H9 (cell line): ENCODE data around the gene ZBTB20. TPM values are rescaled to one million over a fixed set of nuclear protein-coding genes. Genes with fewer than 3 reads are reported as not detected.

Source experiments
- DNase-seq: peaks from one replicate; pipeline ENCODE4 v3.0.0-alpha.2; 2017
- H2AFZ ChIP-seq: one replicate; pipeline ENCODE4 v1.6.1; 2013; ENCODE audit warnings: mild to moderate bottlenecking, low read length, control low read depth, moderate library complexity
- H2AK5ac ChIP-seq: 2 replicates; pipeline ENCODE4 v1.6.1; 2013; ENCODE audit warnings: low read length, control low read depth, mixed read lengths; ENCODE audit not compliant: insufficient read length
- H2BK120ac ChIP-seq: one replicate; pipeline ENCODE4 v1.6.1; 2013; ENCODE audit warnings: low read depth, mild to moderate bottlenecking, low read length, control low read depth, inconsistent platforms; ENCODE audit not compliant: poor library complexity, severe bottlenecking
- H2BK12ac ChIP-seq: 2 replicates; pipeline ENCODE4 v1.6.1; 2013; ENCODE audit warnings: low read length, control low read depth, mixed read lengths, low read depth; ENCODE audit not compliant: insufficient read length
- H2BK15ac ChIP-seq: 2 replicates; pipeline ENCODE4 v1.6.1; 2013; ENCODE audit warnings: low read depth, low read length, control low read depth
- H2BK20ac ChIP-seq: one replicate; pipeline ENCODE4 v1.6.1; 2013; ENCODE audit warnings: low read depth, mild to moderate bottlenecking, low read length, control low read depth, inconsistent platforms; ENCODE audit not compliant: poor library complexity, severe bottlenecking
- H2BK5ac ChIP-seq: 2 replicates; pipeline ENCODE4 v1.6.1; 2013; ENCODE audit warnings: low read length, control low read depth, mixed read lengths; ENCODE audit not compliant: insufficient read length
- H3K14ac ChIP-seq: 2 replicates; pipeline ENCODE4 v1.6.1; 2013; ENCODE audit warnings: low read length, control low read depth; ENCODE audit not compliant: insufficient read depth
- H3K18ac ChIP-seq: 2 replicates; pipeline ENCODE4 v1.6.1; 2013; ENCODE audit warnings: low read depth, mild to moderate bottlenecking, mixed read lengths, low read length, control low read depth; ENCODE audit not compliant: insufficient read length
- H3K23ac ChIP-seq: 2 replicates; pipeline ENCODE4 v1.6.1; 2013; ENCODE audit warnings: low read length, control low read depth, mixed read lengths, low read depth; ENCODE audit not compliant: insufficient read length
- H3K23me2 ChIP-seq: 2 replicates; pipeline ENCODE4 v1.6.1; 2013; ENCODE audit warnings: low read depth, mild to moderate bottlenecking, mixed read lengths, low read length, control low read depth; ENCODE audit not compliant: insufficient read length, poor library complexity, severe bottlenecking
- H3K27ac ChIP-seq: 2 replicates; pipeline ENCODE4 v1.5.1; 2013; ENCODE audit warnings: low read length, control low read depth, mixed read lengths, low read depth; ENCODE audit not compliant: insufficient read length
- H3K27me3 ChIP-seq: 2 replicates; pipeline ENCODE4 v1.6.1; 2013; ENCODE audit warnings: low read length, control low read depth, inconsistent platforms; ENCODE audit not compliant: insufficient read depth
- H3K4ac ChIP-seq: 2 replicates; pipeline ENCODE4 v1.6.1; 2013; ENCODE audit warnings: low read depth, mild to moderate bottlenecking, control low read depth, inconsistent platforms, low read length, moderate library complexity
- H3K4me1 ChIP-seq: 2 replicates; pipeline ENCODE4 v1.6.1; 2013; ENCODE audit warnings: low read length, control low read depth, inconsistent platforms; ENCODE audit not compliant: insufficient read depth
- H3K4me2 ChIP-seq: 2 replicates; pipeline ENCODE4 v1.6.1; 2013; ENCODE audit warnings: low read length, control low read depth, mixed read lengths; ENCODE audit not compliant: insufficient read length, insufficient read depth
- H3K56ac ChIP-seq: 2 replicates; pipeline ENCODE4 v1.6.1; 2013; ENCODE audit warnings: low read depth, mild to moderate bottlenecking, mixed read lengths, low read length, control low read depth; ENCODE audit not compliant: insufficient read length
- H3K79me1 ChIP-seq: 2 replicates; pipeline ENCODE4 v1.6.1; 2013; ENCODE audit warnings: low read depth, mild to moderate bottlenecking, moderate library complexity, low read length, control low read depth, inconsistent platforms; ENCODE audit not compliant: insufficient read depth, poor library complexity, severe bottlenecking
- H3K79me2 ChIP-seq: 2 replicates; pipeline ENCODE4 v1.6.1; 2013; ENCODE audit warnings: low read length, control low read depth, inconsistent platforms; ENCODE audit not compliant: insufficient read depth
- H3K9ac ChIP-seq: 2 replicates; pipeline ENCODE4 v1.6.1; 2013; ENCODE audit warnings: low read length, control low read depth, mixed read lengths; ENCODE audit not compliant: insufficient read length; ENCODE audit errors: extremely low read depth
- H3K9me3 ChIP-seq: one replicate; pipeline ENCODE4 v1.6.1; 2013; ENCODE audit warnings: low read depth, low read length, inconsistent platforms; ENCODE audit not compliant: control insufficient read depth
- H3T11ph ChIP-seq: one replicate; pipeline ENCODE4 v1.6.1; 2013; ENCODE audit warnings: mild to moderate bottlenecking, low read length, control low read depth, inconsistent platforms
- H4K20me1 ChIP-seq: one replicate; pipeline ENCODE4 v1.6.1; 2013; ENCODE audit not compliant: control insufficient read depth, insufficient read length, insufficient read depth
- H4K5ac ChIP-seq: 2 replicates; pipeline ENCODE4 v1.6.1; 2013; ENCODE audit warnings: low read depth, mild to moderate bottlenecking, mixed read lengths, low read length, control low read depth; ENCODE audit not compliant: insufficient read length
- H4K8ac ChIP-seq: replicated peaks from 2 replicates; pipeline ENCODE4 v1.6.1; 2013; ENCODE audit warnings: low read length, control low read depth, mixed read lengths, low read depth; ENCODE audit not compliant: insufficient read length
- H4K91ac ChIP-seq: 2 replicates; pipeline ENCODE4 v1.6.1; 2013; ENCODE audit warnings: low read depth, mild to moderate bottlenecking, moderate library complexity, mixed read lengths, low read length, control low read depth; ENCODE audit not compliant: insufficient read length
- H3K27ac Mint-ChIP-seq, 3 experiments: 2 replicates in 2 of 3; 3 replicates in 1 of 3; pipeline ENCODE4 v1.8.0; 2020 to 2021; ENCODE audit warnings: mixed read lengths in 3 of 3, mild to moderate bottlenecking in 1 of 3, moderate library complexity in 1 of 3
- H3K27me3 Mint-ChIP-seq: 2 replicates; pipeline ENCODE4 v1.8.0; 2021; ENCODE audit warnings: low read depth, mild to moderate bottlenecking, moderate library complexity, mixed read lengths
- H3K36me3 Mint-ChIP-seq, 3 experiments: 2 replicates in 2 of 3; 3 replicates in 1 of 3; pipeline ENCODE4 v1.8.0; 2020 to 2021; ENCODE audit warnings: low read depth in 3 of 3, mixed read lengths in 3 of 3; ENCODE audit not compliant: insufficient read depth in 1 of 3
- H3K4me1 Mint-ChIP-seq, 2 experiments: 2 replicates each; pipeline ENCODE4 v1.8.0; 2020; ENCODE audit warnings: mixed read lengths in 2 of 2
- H3K4me3 Mint-ChIP-seq, 2 experiments: 2 replicates in 1 of 2; 3 replicates in 1 of 2; pipeline ENCODE4 v1.8.0; 2020 to 2021; ENCODE audit warnings: mild to moderate bottlenecking in 2 of 2, mixed read lengths in 2 of 2, moderate library complexity in 1 of 2
- H3K9me3 Mint-ChIP-seq, 2 experiments: 2 replicates in 1 of 2; 3 replicates in 1 of 2; pipeline ENCODE4 v1.8.0; 2020; ENCODE audit warnings: mild to moderate bottlenecking in 2 of 2, mixed read lengths in 2 of 2, moderate library complexity in 1 of 2
- WGBS: extraction: QIAGEN DNeasy Blood & Tissue Kit; methylation state at CpG from one replicate; pipeline ENCODE4 v1.1.7; 2013; ENCODE audit warnings: missing lambda C conversion rate, low lambda C conversion rate, mixed read lengths; ENCODE audit not compliant: insufficient read length; ENCODE audit errors: extremely low coverage; 5-methylcytosine and 5-hydroxymethylcytosine counted together
- total RNA-seq: library from RNA; stranded (reverse); gene quantifications from 2 replicates; pipeline ENCODE4 v1.2.1, GENCODE V29; 2021
- TF ChIP-seq, protein P1 (sequence below): fragments of 200-600 bp; sonication (generic); conservative IDR thresholded peaks from 3 replicates; pipeline ENCODE4 v1.8.0; 2021; ENCODE audit warnings: antibody characterized with exemption, mild to moderate bottlenecking

ZBTB20 gene
- total RNA-seq, 1 experiment from 2014 or later, result 0.70 TPM

DNA sequence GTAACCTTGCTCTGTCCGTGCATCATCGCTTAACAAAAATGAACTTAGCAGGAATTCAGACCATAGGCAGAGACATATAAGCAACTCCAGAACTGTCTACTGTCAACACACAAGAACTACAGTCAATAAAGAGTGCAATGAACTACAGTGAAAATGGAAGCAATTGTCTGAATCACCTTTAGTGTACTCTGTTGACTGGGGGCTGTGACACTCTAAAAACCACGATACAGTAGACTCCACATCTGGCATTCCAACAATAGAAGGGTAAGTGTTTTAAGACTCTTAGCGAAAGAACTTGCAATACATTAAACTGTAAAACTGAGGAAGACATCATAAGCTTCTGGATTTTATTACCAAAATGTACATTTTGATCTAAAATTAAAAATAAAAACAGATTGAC is 347.3 kb downstream of the ZBTB20 start:
- Histone ChIP-seq H3K56ac (no peak overlapping the region), H3K4me1 (no peaks in the 10 kb centered on the region), H2BK15ac (no peak overlapping the region), H2AK5ac (no peak overlapping the region), H3K4me2 (no peak overlapping the region), H2BK12ac (no peak overlapping the region), H4K20me1 (no peaks in the 10 kb centered on the region), H3K79me2 (no peaks in the 10 kb centered on the region), H3K23me2 (no peaks in the 10 kb centered on the region), H3T11ph (no peak overlapping the region), H4K8ac (no peak overlapping the region), H3K27me3 (no peaks in the 10 kb centered on the region), H3K9me3 (no peaks in the 10 kb centered on the region), H3K14ac (no peak overlapping the region), H3K18ac (no peak overlapping the region), H2AFZ (no peak overlapping the region), H4K5ac (no peak overlapping the region), H3K79me1 (no peaks in the 10 kb centered on the region), H2BK20ac (no peak overlapping the region), H2BK120ac (no peak overlapping the region), H3K27ac (no peak overlapping the region), H2BK5ac (no peak overlapping the region), H3K9ac (no peak overlapping the region), H3K4ac (no peak overlapping the region), H4K91ac (no peak overlapping the region), H3K23ac (no peak overlapping the region)
- no peak for DNase-seq
- Mint-ChIP-seq H3K36me3 (no peaks in the 10 kb centered on the region), H3K4me1 (peaks cover 18 to 25% of the 10 kb centered on the region in 2 experiments), H3K27me3 (no peaks in the 10 kb centered on the region), H3K27ac (no peak overlapping the region), H3K4me3 (no peak overlapping the region), H3K9me3 (no peaks in the 10 kb centered on the region)
- no CpG with 5 or more reads among the region's 4 CpGs for WGBS
- TF ChIP-seq, protein P1, sequence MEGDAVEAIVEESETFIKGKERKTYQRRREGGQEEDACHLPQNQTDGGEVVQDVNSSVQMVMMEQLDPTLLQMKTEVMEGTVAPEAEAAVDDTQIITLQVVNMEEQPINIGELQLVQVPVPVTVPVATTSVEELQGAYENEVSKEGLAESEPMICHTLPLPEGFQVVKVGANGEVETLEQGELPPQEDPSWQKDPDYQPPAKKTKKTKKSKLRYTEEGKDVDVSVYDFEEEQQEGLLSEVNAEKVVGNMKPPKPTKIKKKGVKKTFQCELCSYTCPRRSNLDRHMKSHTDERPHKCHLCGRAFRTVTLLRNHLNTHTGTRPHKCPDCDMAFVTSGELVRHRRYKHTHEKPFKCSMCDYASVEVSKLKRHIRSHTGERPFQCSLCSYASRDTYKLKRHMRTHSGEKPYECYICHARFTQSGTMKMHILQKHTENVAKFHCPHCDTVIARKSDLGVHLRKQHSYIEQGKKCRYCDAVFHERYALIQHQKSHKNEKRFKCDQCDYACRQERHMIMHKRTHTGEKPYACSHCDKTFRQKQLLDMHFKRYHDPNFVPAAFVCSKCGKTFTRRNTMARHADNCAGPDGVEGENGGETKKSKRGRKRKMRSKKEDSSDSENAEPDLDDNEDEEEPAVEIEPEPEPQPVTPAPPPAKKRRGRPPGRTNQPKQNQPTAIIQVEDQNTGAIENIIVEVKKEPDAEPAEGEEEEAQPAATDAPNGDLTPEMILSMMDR, result no peak
